HEK293 (cell line): ENCODE data around the gene GLRX5.

Experiments used
- EGR2 ChIP-seq: fragments of 450-650 bp; formaldehyde crosslinking; IDR thresholded peaks from 2 replicates; pipeline ENCODE4 v1.5.1; 2016; ENCODE audit warnings: low read depth, missing biosample characterization, missing genetic modification characterization
- GLIS1 ChIP-seq: fragments of 450-650 bp; formaldehyde crosslinking; IDR thresholded peaks from 2 replicates; pipeline ENCODE4 v1.5.1; 2016; ENCODE audit warnings: missing biosample characterization, missing genetic modification characterization
- HOXA7 ChIP-seq: sonication (generic); formaldehyde crosslinking; IDR thresholded peaks from 2 replicates; pipeline ENCODE4 v1.8.1; 2022; ENCODE audit warnings: missing genetic modification reagents, borderline replicate concordance
- KLF17 ChIP-seq: fragments of 450-650 bp; formaldehyde crosslinking; IDR thresholded peaks from 2 replicates; pipeline ENCODE4 v1.5.1; 2016; ENCODE audit warnings: missing biosample characterization, missing genetic modification characterization
- KLF7 ChIP-seq: fragments of 450-650 bp; formaldehyde crosslinking; IDR thresholded peaks from 2 replicates; pipeline ENCODE4 v1.5.1; 2016; ENCODE audit warnings: missing biosample characterization, missing genetic modification characterization, borderline replicate concordance
- PRDM1 ChIP-seq: fragments of 450-650 bp; formaldehyde crosslinking; IDR thresholded peaks from 2 replicates; pipeline ENCODE4; 2016; ENCODE audit warnings: missing biosample characterization, missing genetic modification characterization
- YY1 ChIP-seq: fragments of 450-650 bp; formaldehyde crosslinking; IDR thresholded peaks from 2 replicates; pipeline ENCODE4 v1.5.1; 2018; ENCODE audit warnings: missing biosample characterization, missing genetic modification characterization
- ZBTB17 ChIP-seq: fragments of 450-650 bp; formaldehyde crosslinking; IDR thresholded peaks from 2 replicates; pipeline ENCODE4 v1.5.1; 2016; ENCODE audit warnings: missing biosample characterization, missing genetic modification characterization
- ZNF132 ChIP-seq: fragments of 450-650 bp; formaldehyde crosslinking; IDR thresholded peaks from 2 replicates; pipeline ENCODE4 v1.5.1; 2017; ENCODE audit warnings: missing biosample characterization, missing genetic modification characterization, borderline replicate concordance
- ZNF23 ChIP-seq: fragments of 450-650 bp; formaldehyde crosslinking; IDR thresholded peaks from 2 replicates; pipeline ENCODE4 v1.5.1; 2016; ENCODE audit warnings: missing biosample characterization, missing genetic modification characterization, borderline replicate concordance
- ZNF280C ChIP-seq: fragments of 450-650 bp; formaldehyde crosslinking; IDR thresholded peaks from 2 replicates; pipeline ENCODE4 v1.5.1; 2016; ENCODE audit warnings: missing biosample characterization, missing genetic modification characterization
- ZNF324 ChIP-seq: fragments of 450-650 bp; formaldehyde crosslinking; IDR thresholded peaks from 2 replicates; pipeline ENCODE4 v1.5.1; 2016; ENCODE audit warnings: missing biosample characterization, missing genetic modification characterization
- ZNF391 ChIP-seq: fragments of 450-650 bp; formaldehyde crosslinking; IDR thresholded peaks from 2 replicates; pipeline ENCODE4 v1.5.1; 2016; ENCODE audit warnings: low read depth, missing biosample characterization, missing genetic modification characterization, borderline replicate concordance
- ZNF521 ChIP-seq: fragments of 450-650 bp; formaldehyde crosslinking; IDR thresholded peaks from 2 replicates; pipeline ENCODE4 v1.5.1; 2017; ENCODE audit warnings: missing biosample characterization, mild to moderate bottlenecking, missing genetic modification characterization
- ZNF747 ChIP-seq: fragments of 450-650 bp; formaldehyde crosslinking; IDR thresholded peaks from 2 replicates; pipeline ENCODE4 v1.5.1; 2016; ENCODE audit warnings: missing biosample characterization, missing genetic modification characterization
- ZNF76 ChIP-seq: fragments of 450-650 bp; formaldehyde crosslinking; IDR thresholded peaks from 2 replicates; pipeline ENCODE4; 2016; ENCODE audit warnings: low read depth, missing biosample characterization, missing genetic modification characterization, borderline replicate concordance
- ZNF785 ChIP-seq: fragments of 450-650 bp; formaldehyde crosslinking; IDR thresholded peaks from 2 replicates; pipeline ENCODE4 v1.5.1; 2016; ENCODE audit warnings: missing biosample characterization, missing genetic modification characterization
- ZXDB ChIP-seq: fragments of 450-650 bp; formaldehyde crosslinking; IDR thresholded peaks from 2 replicates; pipeline ENCODE4 v1.5.1; 2016; ENCODE audit warnings: missing biosample characterization, missing genetic modification characterization
- TF ChIP-seq, protein P1 (sequence below): fragments of 450-650 bp; formaldehyde crosslinking; IDR thresholded peaks from 2 replicates; pipeline ENCODE4 v1.5.1; 2016; ENCODE audit warnings: missing biosample characterization, missing genetic modification characterization
- TF ChIP-seq, protein P2 (sequence below): fragments of 450-650 bp; formaldehyde crosslinking; IDR thresholded peaks from 2 replicates; pipeline ENCODE4 v1.5.1; 2016; ENCODE audit warnings: missing biosample characterization, missing genetic modification characterization
- TF ChIP-seq, protein P3 (sequence below): fragments of 450-650 bp; formaldehyde crosslinking; conservative IDR thresholded peaks from 2 replicates; pipeline ENCODE4 v1.5.1; 2016; ENCODE audit warnings: low read depth, missing biosample characterization, missing genetic modification characterization
- TF ChIP-seq, protein P4 (sequence below): fragments of 450-650 bp; formaldehyde crosslinking; IDR thresholded peaks from 2 replicates; pipeline ENCODE4 v1.5.1; 2016; ENCODE audit warnings: missing biosample characterization, missing genetic modification characterization
- TF ChIP-seq, protein P5 (sequence below): fragments of 450-650 bp; formaldehyde crosslinking; IDR thresholded peaks from 2 replicates; pipeline ENCODE4 v1.5.1; 2017; ENCODE audit warnings: missing biosample characterization, missing genetic modification characterization

The GLRX5 gene

DNA sequence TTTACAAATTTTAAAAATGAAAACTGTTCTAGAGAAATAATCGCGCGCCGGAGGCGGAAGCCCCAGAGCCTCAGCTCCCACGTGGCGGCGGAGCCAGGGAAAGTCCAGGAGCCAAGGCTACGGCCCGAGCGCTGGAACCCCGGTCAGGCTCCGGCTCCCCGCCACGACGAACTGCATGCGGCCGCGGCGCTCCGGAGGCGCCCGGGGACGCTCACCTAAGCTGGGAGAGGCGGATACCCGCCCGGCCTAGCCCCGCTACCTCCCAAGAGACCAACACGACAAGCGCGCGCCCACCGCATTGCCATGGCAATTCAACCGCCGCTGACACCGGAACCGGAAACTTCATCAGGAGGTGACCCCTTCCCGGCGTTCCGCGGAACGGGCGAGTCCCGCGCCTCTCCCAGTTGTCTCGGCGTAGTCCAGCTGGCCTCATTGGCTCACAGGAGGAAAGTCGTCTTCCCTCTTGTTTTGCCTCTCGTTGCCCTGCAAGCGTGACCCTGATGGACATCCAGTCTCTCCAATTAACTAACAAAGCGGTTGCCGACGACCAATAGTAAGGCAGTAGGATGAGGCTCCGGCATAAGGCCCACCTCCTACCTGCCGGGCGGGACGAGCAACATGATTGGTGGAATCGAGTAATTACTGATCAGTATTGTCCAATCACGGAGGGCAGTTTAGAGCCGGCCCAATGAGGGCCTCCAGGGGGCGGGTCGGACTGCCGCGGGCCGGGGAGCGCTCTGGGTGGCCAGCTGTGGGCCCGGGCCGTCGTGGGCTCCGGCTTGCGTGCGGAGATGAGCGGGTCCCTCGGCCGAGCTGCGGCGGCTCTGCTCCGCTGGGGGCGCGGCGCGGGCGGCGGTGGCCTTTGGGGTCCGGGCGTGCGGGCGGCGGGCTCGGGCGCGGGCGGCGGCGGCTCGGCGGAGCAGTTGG lies at the start of gene GLRX5 (continued):
- TF ChIP-seq YY1 (tag by site-specific recombination) (peak; percentile 56; the same call in 1 of the 2 replicates), GLIS1 (tag by site-specific recombination) (peak; percentile 63), EGR2 (tag by site-specific recombination) (no peak), ZXDB (tag by site-specific recombination) (peak; percentile 84), HOXA7 (no peak), PRDM1 (tag by site-specific recombination) (peak; percentile 29; the same call in 1 of the 2 replicates), ZNF521 (tag by site-specific recombination) (no peak), ZNF23 (tag by site-specific recombination) (no peak), ZNF132 (tag by site-specific recombination) (no peak), KLF7 (peak; percentile 42; the same call in 1 of the 2 replicates), ZNF391 (tag by site-specific recombination) (0 out of 2 replicates have a peak, but pooled peaks have one; percentile 60), KLF17 (tag by site-specific recombination) (peak; percentile 84), ZNF280C (tag by site-specific recombination) (no peak), ZNF747 (no peak), ZNF785 (tag by site-specific recombination) (no peak), ZBTB17 (tag by site-specific recombination) (peak; percentile 70), ZNF324 (tag by site-specific recombination) (0 out of 2 replicates have a peak, but pooled peaks have one; percentile 33), ZNF76 (tag by site-specific recombination) (peak; percentile 97)
- TF ChIP-seq, protein P1, sequence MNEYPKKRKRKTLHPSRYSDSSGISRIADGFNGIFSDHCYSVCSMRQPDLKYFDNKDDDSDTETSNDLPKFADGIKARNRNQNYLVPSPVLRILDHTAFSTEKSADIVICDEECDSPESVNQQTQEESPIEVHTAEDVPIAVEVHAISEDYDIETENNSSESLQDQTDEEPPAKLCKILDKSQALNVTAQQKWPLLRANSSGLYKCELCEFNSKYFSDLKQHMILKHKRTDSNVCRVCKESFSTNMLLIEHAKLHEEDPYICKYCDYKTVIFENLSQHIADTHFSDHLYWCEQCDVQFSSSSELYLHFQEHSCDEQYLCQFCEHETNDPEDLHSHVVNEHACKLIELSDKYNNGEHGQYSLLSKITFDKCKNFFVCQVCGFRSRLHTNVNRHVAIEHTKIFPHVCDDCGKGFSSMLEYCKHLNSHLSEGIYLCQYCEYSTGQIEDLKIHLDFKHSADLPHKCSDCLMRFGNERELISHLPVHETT (tag by site-specific recombination): peak; percentile 66
- TF ChIP-seq, protein P2, sequence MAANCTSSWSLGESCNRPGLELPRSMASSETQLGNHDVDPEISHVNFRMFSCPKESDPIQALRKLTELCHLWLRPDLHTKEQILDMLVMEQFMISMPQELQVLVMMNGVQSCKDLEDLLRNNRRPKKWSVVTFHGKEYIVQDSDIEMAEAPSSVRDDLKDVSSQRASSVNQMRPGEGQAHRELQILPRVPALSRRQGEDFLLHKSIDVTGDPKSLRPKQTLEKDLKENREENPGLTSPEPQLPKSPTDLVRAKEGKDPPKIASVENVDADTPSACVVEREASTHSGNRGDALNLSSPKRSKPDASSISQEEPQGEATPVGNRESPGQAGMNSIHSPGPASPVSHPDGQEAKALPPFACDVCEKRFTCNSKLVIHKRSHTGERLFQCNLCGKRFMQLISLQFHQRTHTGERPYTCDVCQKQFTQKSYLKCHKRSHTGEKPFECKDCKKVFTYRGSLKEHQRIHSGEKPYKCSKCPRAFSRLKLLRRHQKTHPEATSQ: no peak
- TF ChIP-seq, protein P3, sequence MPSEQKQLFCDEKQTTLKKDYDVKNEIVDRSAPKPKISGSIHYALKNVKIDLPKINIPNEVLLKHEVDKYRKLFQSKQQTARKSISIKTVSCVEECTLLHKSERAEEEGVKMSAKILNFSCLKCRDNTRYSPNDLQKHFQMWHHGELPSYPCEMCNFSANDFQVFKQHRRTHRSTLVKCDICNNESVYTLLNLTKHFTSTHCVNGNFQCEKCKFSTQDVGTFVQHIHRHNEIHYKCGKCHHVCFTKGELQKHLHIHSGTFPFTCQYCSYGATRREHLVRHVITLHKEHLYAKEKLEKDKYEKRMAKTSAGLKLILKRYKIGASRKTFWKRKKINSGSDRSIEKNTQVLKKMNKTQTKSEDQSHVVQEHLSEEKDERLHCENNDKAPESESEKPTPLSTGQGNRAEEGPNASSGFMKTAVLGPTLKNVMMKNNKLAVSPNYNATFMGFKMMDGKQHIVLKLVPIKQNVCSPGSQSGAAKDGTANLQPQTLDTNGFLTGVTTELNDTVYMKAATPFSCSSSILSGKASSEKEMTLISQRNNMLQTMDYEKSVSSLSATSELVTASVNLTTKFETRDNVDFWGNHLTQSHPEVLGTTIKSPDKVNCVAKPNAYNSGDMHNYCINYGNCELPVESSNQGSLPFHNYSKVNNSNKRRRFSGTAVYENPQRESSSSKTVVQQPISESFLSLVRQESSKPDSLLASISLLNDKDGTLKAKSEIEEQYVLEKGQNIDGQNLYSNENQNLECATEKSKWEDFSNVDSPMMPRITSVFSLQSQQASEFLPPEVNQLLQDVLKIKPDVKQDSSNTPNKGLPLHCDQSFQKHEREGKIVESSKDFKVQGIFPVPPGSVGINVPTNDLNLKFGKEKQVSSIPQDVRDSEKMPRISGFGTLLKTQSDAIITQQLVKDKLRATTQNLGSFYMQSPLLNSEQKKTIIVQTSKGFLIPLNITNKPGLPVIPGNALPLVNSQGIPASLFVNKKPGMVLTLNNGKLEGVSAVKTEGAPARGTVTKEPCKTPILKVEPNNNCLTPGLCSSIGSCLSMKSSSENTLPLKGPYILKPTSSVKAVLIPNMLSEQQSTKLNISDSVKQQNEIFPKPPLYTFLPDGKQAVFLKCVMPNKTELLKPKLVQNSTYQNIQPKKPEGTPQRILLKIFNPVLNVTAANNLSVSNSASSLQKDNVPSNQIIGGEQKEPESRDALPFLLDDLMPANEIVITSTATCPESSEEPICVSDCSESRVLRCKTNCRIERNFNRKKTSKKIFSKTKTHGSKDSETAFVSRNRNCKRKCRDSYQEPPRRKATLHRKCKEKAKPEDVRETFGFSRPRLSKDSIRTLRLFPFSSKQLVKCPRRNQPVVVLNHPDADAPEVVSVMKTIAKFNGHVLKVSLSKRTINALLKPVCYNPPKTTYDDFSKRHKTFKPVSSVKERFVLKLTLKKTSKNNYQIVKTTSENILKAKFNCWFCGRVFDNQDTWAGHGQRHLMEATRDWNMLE (tag by site-specific recombination): peak; percentile 98
- TF ChIP-seq, protein P4, sequence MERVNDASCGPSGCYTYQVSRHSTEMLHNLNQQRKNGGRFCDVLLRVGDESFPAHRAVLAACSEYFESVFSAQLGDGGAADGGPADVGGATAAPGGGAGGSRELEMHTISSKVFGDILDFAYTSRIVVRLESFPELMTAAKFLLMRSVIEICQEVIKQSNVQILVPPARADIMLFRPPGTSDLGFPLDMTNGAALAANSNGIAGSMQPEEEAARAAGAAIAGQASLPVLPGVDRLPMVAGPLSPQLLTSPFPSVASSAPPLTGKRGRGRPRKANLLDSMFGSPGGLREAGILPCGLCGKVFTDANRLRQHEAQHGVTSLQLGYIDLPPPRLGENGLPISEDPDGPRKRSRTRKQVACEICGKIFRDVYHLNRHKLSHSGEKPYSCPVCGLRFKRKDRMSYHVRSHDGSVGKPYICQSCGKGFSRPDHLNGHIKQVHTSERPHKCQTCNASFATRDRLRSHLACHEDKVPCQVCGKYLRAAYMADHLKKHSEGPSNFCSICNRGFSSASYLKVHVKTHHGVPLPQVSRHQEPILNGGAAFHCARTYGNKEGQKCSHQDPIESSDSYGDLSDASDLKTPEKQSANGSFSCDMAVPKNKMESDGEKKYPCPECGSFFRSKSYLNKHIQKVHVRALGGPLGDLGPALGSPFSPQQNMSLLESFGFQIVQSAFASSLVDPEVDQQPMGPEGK (tag by site-specific recombination): peak; percentile 41; the same call in 1 of the 2 replicates
- TF ChIP-seq, protein P5, sequence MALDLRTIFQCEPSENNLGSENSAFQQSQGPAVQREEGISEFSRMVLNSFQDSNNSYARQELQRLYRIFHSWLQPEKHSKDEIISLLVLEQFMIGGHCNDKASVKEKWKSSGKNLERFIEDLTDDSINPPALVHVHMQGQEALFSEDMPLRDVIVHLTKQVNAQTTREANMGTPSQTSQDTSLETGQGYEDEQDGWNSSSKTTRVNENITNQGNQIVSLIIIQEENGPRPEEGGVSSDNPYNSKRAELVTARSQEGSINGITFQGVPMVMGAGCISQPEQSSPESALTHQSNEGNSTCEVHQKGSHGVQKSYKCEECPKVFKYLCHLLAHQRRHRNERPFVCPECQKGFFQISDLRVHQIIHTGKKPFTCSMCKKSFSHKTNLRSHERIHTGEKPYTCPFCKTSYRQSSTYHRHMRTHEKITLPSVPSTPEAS: 0 out of 2 replicates have a peak, but pooled peaks have one; percentile 19
